GM18517 (cell line): ENCODE data around the gene ARHGEF16.

Source experiments
- ATAC-seq: cut with Tn5 transposase; IDR thresholded peaks from one replicate; pipeline ENCODE4 v1.9.1; 2021; ENCODE audit warnings: mild to moderate bottlenecking, moderate library complexity; ENCODE audit not compliant: unreplicated experiment

ARHGEF16 gene

GRCh38 chr1:3515272-3515671 lies 60.8 kb downstream of the ARHGEF16 start:
- ATAC-seq, result no peak

GRCh38 chr1:3515774-3516480 lies 61.5 kb downstream of the ARHGEF16 start:
- no peak for ATAC-seq

- ATAC-seq, result no peak
Observed at GRCh38 chr1:3516481-3516869, 62.0 kb downstream of the ARHGEF16 start.

GRCh38 chr1:3516911-3517675 lies 62.6 kb downstream of the ARHGEF16 start:
- no peak for ATAC-seq

GRCh38 chr1:3518256-3518655 lies 63.8 kb downstream of the ARHGEF16 start:
- ATAC-seq, result no peak

GRCh38 chr1:3518756-3519155 lies 64.3 kb downstream of the ARHGEF16 start:
- ATAC-seq, result no peak

- ATAC-seq, result no peak
Observed at GRCh38 chr1:3519301-3519885, 64.9 kb downstream of the ARHGEF16 start.

GRCh38 chr1:3520419-3521378 lies 66.2 kb downstream of the ARHGEF16 start:
- no peak for ATAC-seq

GRCh38 chr1:3521426-3521825 lies 67.0 kb downstream of the ARHGEF16 start:
- no peak for ATAC-seq

GRCh38 chr1:3522112-3522511 lies 67.6 kb downstream of the ARHGEF16 start:
- no peak for ATAC-seq

- no peak for ATAC-seq
Observed at GRCh38 chr1:3522564-3523265, 68.2 kb downstream of the ARHGEF16 start.

- ATAC-seq, result no peak
Observed at GRCh38 chr1:3523980-3524379, 69.5 kb downstream of the ARHGEF16 start.

- no peak for ATAC-seq
Observed at GRCh38 chr1:3524556-3525203, 70.2 kb downstream of the ARHGEF16 start.

- no peak for ATAC-seq
Observed at GRCh38 chr1:3525551-3526482, 71.4 kb downstream of the ARHGEF16 start.

- ATAC-seq, result no peak
Observed at GRCh38 chr1:3527774-3528173, 73.3 kb downstream of the ARHGEF16 start.

GRCh38 chr1:3529099-3529729 lies 74.7 kb downstream of the ARHGEF16 start:
- ATAC-seq, result no peak

- no peak for ATAC-seq
Observed at GRCh38 chr1:3530086-3530925, 75.8 kb downstream of the ARHGEF16 start.
